Measurements from ENCODE around the gene IGFL3. TPM values are rescaled to one million over a fixed set of nuclear protein-coding genes. Genes with fewer than 3 reads are reported as not detected.
"Not testable (repeated sequence)": the region's sequence is repeated elsewhere in the genome, so short reads cannot be mapped to it uniquely, and the experiment has no call there.

IGFL3 gene
- not detected in 2 replicates for total RNA-seq

DNA sequence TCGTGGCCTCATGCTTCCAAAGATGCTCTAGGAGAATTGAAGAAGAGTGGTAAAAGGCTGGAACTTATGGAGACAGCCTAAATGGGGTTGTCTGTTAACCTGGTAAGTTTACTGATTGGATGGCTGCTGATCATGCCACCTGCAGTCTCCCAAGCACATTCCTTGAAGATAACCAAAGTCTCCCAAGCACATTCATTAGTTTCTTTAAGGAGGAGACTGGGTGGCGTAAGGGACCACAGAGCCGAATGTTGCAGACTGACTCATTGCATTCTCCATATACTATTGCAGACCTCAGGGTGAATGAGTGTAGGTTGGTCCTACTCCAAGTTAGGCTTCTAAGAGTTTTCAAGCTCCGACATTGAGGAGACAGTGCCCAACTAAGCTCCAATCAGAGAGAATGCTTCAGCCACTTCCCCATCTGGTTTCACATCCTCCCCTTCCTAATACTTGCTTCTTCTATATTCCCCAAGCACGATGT is at the start of gene IGFL3:
TSS of gene IGFL3 (minus strand) at position 51 of the 478 bp plus-strand sequence. CDS start at position 12, 39 bp downstream.
- H3K27me3 ChIP-seq (ENCODE audit: control insufficient read depth, insufficient read depth, low read length) = peaks cover 9% of the 10 kb centered on the region
- H3K36me3 ChIP-seq (ENCODE audit: control insufficient read depth, insufficient read depth, low read length) = no peaks in the 10 kb centered on the region
- no peak within 1 kb of the TSS for H3K4me3 ChIP-seq (ENCODE audit: low read depth, low read length)
- TF ChIP-seq, protein P1, sequence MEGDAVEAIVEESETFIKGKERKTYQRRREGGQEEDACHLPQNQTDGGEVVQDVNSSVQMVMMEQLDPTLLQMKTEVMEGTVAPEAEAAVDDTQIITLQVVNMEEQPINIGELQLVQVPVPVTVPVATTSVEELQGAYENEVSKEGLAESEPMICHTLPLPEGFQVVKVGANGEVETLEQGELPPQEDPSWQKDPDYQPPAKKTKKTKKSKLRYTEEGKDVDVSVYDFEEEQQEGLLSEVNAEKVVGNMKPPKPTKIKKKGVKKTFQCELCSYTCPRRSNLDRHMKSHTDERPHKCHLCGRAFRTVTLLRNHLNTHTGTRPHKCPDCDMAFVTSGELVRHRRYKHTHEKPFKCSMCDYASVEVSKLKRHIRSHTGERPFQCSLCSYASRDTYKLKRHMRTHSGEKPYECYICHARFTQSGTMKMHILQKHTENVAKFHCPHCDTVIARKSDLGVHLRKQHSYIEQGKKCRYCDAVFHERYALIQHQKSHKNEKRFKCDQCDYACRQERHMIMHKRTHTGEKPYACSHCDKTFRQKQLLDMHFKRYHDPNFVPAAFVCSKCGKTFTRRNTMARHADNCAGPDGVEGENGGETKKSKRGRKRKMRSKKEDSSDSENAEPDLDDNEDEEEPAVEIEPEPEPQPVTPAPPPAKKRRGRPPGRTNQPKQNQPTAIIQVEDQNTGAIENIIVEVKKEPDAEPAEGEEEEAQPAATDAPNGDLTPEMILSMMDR (IDR thresholded peaks at IDR 0.05; ENCODE audit: insufficient read depth, low read length, poor library complexity, severe bottlenecking) = no peak
- DNase-seq (ENCODE audit: low read depth) = no peak

DNA sequence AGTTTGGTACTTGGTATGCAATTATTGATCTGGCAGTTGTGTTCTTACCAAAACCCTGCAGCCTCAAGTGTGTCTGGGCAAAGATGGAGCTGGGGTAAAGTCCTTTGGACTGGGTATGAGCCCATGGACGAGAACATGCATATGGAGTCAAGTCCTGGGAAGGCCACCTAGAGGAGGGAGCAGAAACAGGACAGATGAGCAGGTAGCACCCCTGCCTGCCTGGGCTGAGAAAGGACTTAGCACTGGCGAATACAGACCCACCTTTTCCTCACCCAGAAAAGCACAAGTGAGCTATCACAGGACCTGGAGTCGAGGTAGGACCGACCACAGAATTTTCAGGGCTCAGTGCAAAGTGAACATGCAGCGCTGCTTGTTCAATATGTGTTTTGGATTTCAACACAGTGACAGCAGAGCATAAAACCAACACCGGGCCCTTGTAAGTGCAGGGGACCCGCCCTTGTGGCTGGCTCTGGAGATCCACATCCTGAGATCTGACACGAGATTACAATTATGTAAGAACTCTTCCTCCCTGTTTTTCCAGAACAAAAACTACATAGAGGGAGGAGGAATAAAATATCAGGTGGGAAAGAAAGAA is 49.5 kb upstream of the IGFL3 start:
- Histone ChIP-seq H3K36me3 (ENCODE audit: control insufficient read depth, insufficient read depth, low read length) (no peaks in the 10 kb centered on the region), H3K27me3 (ENCODE audit: control insufficient read depth, insufficient read depth, low read length) (no peaks in the 10 kb centered on the region), H3K4me3 (ENCODE audit: low read depth, low read length) (no peak overlapping the region)
- TF ChIP-seq, protein P1 (IDR thresholded peaks at IDR 0.05; ENCODE audit: insufficient read depth, low read length, poor library complexity, severe bottlenecking) = no peak
- DNase-seq (ENCODE audit: low read depth) = no peak

DNA sequence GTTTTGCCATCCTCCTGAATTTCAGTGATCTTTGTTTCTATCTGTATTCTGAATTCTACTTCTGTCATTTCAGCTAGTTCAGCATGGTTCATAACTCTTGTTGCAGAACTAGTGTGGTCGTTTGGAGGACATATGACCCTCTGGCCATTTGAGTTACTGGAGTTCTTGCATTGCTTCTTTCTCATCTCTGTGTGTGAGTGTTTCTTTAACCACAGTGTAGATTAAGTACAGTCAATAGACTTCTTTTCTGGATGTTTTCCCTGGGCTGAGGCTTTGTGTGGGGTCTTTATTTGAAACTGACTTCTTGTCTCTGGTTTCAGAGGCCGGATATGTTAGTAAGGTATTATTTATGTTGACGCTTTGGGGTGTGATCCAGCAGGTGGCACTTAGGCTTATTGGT is 38.2 kb upstream of the IGFL3 start:
- Histone ChIP-seq H3K4me3 (ENCODE audit: low read depth, low read length) (no peak overlapping the region), H3K27me3 (ENCODE audit: control insufficient read depth, insufficient read depth, low read length) (peaks cover 6% of the 10 kb centered on the region), H3K36me3 (ENCODE audit: control insufficient read depth, insufficient read depth, low read length) (no peaks in the 10 kb centered on the region)
- TF ChIP-seq, protein P1 (IDR thresholded peaks at IDR 0.05; ENCODE audit: insufficient read depth, low read length, poor library complexity, severe bottlenecking) = no peak
- DNase-seq (ENCODE audit: low read depth) = no peak

DNA sequence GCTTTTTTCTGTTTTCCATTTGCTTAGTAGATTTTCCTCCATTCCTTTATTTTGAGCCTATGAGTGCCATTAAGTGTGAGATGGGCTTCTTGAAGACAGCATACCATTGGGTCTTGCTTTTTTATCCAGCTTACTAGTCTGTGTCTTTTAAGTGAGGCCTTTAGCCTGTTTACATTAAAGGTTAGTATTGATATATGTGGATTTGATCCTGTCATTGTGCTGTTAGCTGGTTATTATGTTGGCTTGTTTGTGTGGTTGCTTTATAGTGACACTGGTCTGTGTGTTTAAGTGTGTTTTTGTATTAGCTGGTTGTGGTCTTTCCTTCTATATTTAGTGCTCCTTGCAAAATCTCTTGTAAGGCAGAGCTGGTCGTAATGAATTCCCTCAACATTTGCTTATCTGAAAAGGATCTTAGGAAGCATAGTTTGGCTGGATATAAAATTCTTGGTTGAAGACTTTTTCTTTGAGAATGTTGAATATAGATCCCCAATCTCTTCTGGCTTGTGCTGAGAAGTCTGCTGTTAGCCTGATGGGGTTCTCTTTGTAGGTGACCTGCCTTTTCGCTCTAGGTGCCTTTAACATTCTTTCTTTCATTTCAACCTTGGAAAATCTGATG is 37.3 kb upstream of the IGFL3 start:
- H3K36me3 ChIP-seq (ENCODE audit: control insufficient read depth, insufficient read depth, low read length); DNase-seq (ENCODE audit: low read depth); H3K27me3 ChIP-seq (ENCODE audit: control insufficient read depth, insufficient read depth, low read length); H3K4me3 ChIP-seq (ENCODE audit: low read depth, low read length): not testable (repeated sequence)

DNA sequence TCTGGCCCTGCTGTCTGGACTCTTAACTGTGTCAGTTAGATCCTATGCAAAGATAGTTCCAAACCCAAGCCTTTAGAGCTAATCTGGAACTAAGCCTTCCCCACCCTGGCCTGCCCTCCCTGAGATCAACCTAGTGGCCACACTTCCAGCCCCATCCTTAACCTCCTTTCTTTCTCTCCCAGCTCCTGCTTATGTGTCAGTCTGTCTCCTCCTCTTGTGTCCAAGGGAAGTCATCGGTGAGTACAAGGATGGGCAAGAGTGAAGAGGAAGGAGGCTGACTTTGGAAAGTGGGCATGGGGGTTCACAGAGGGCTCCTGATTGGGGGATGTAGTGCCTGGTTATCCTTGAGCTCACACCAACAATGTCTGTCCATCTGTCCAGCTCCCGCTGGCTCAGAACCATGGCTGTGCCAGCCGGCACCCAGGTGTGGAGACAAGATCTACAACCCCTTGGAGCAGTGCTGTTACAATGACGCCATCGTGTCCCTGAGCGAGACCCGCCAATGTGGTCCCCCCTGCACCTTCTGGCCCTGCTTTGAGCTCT is 35.8 kb upstream of the IGFL3 start:
- Histone ChIP-seq H3K36me3 (ENCODE audit: control insufficient read depth, insufficient read depth, low read length) (no peaks in the 10 kb centered on the region), H3K27me3 (ENCODE audit: control insufficient read depth, insufficient read depth, low read length) (peaks cover 6% of the 10 kb centered on the region), H3K4me3 (ENCODE audit: low read depth, low read length) (no peak overlapping the region)
- TF ChIP-seq, protein P1 (IDR thresholded peaks at IDR 0.05; ENCODE audit: insufficient read depth, low read length, poor library complexity, severe bottlenecking) = no peak
- DNase-seq (ENCODE audit: low read depth) = no peak

DNA sequence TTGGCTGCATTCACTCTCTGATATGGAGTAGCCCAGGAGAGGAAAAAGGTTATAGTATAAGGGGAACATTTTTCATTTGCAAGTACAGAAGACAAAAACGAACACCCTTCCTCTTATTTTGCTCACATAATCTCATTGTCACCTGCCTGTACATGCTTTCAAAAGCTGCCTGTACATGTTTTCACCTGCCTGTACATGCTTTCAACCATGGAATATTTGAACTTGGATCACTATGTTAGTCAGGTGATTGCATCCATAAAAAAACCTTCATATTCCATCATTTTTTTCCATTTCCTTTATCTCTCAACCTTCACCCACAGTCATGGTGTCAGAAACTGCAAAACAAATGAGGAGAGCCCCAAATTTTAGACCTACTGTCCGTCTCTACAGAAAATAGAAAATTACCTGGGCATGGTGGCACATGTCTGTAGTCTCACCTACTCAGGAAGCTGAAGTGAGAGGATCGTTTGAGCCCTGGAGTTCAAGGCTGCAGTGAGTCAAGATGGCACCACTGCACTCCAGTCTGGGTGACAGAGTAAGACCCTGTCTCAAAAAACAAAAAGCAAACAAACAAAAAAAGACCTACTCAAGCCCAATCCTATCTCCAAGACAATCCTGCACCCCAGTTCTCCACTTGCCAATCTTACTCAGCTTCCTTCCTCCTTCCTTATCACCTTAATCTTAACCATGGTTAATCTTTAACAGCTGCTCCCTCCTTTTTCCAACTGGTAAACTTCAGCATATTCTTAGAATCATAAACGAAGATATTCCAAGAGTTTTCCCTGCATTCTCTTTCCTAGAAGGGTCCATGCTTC is 35.1 kb upstream of the IGFL3 start:
- Histone ChIP-seq H3K36me3 (ENCODE audit: control insufficient read depth, insufficient read depth, low read length) (no peaks in the 10 kb centered on the region), H3K27me3 (ENCODE audit: control insufficient read depth, insufficient read depth, low read length) (peaks cover 10% of the 10 kb centered on the region)
- no peak for DNase-seq (ENCODE audit: low read depth)

More for the DNA sequence above, 35.1 kb upstream of the IGFL3 start:
- TF ChIP-seq, protein P1 (IDR thresholded peaks at IDR 0.05; ENCODE audit: insufficient read depth, low read length, poor library complexity, severe bottlenecking) = no peak
- H3K4me3 ChIP-seq (ENCODE audit: low read depth, low read length) = no peak overlapping the region

Data from kidney epithelial cell (primary cell).